ENCODE data around the gene THAP4. TPM values are rescaled to one million over a fixed set of nuclear protein-coding genes. Genes with fewer than 3 reads are reported as not detected.
"Not testable (repeated sequence)": the region's sequence is repeated elsewhere in the genome, so short reads cannot be mapped to it uniquely, and the experiment has no call there.

THAP4 gene
- polyA plus RNA-seq, 1 of the 3 experiments (the other 2 are of a cell fraction) = 64.7 TPM

- H3K4me2 ChIP-seq = no peak overlapping the region
- POLR2A ChIA-PET = no interaction called here
- DNase-seq = no peak
- no peak overlapping the region for H2AFZ ChIP-seq (ENCODE audit: low read depth)
- no peaks in the 10 kb centered on the region for H3K36me3 ChIP-seq (replicated peaks in 1 of 2; ENCODE audit: control insufficient read depth in 1 of 2, insufficient read depth in 2 of 2, low read length in 1 of 2)
- no peaks in the 10 kb centered on the region for H3K27me3 ChIP-seq (ENCODE audit: insufficient read depth)
- CTCF ChIA-PET = no interaction called here
- H3K9ac ChIP-seq = no peak overlapping the region
- no peaks in the 10 kb centered on the region for H3K79me2 ChIP-seq (ENCODE audit: insufficient read depth)
- H3F3A ChIP-seq (replicated peaks; ENCODE audit: insufficient read depth) = peaks cover 2% of the 10 kb centered on the region
- no peak overlapping the region for H3K4me3 ChIP-seq (ENCODE audit: low read depth in 2 of 2, low read length in 1 of 2)
- no peak for TF ChIP-seq FOXJ3 (CRISPR knock-in tag; IDR thresholded peaks at IDR 0.05)
- TF ChIP-seq REST (IDR thresholded peaks at IDR 0.05; ENCODE audit: low read depth, low read length) = no peak
- TF ChIP-seq TCF12 (IDR thresholded peaks at IDR 0.05) = no peak
- TF ChIP-seq ELF1 (IDR thresholded peaks at IDR 0.05) = no peak
- no peak for TF ChIP-seq CHD2 (IDR thresholded peaks at IDR 0.05; ENCODE audit: low read length, partially characterized antibody)
- no peak for TF ChIP-seq MXI1 (IDR thresholded peaks at IDR 0.05; ENCODE audit: low read depth, low read length)
- TF ChIP-seq GABPA (IDR thresholded peaks at IDR 0.05; ENCODE audit: low read depth) = no peak
- no peak for TF ChIP-seq IRF3 (IDR thresholded peaks at IDR 0.05; ENCODE audit: low read depth, low read length)
- TF ChIP-seq YY1 (IDR thresholded peaks at IDR 0.05; ENCODE audit: low read depth) = no peak
- TF ChIP-seq EP300 (IDR thresholded peaks at IDR 0.05; ENCODE audit: borderline replicate concordance in 1 of 2, low read depth in 1 of 2, low read length in 1 of 2) = no peak
- no peak for TF ChIP-seq MEF2A (IDR thresholded peaks at IDR 0.05; ENCODE audit: borderline replicate concordance, low read depth)
- TF ChIP-seq RXRA (IDR thresholded peaks at IDR 0.05; ENCODE audit: borderline replicate concordance, low read depth) = no peak
- TF ChIP-seq CTCF (IDR thresholded peaks at IDR 0.05) = no peak
- TF ChIP-seq MAX (IDR thresholded peaks at IDR 0.05; ENCODE audit: low read depth) = no peak
- TF ChIP-seq GATA2 (CRISPR knock-in tag; IDR thresholded peaks at IDR 0.05) = no peak
- no peak for TF ChIP-seq RFX5 (IDR thresholded peaks at IDR 0.05; ENCODE audit: low read length)
- 95% methylated on average over 7 of the region's 7 CpGs for WGBS (ENCODE audit: low lambda C conversion rate)
- peaks cover 0 to 10% of the 10 kb centered on the region in 2 experiments; a peak in 1 of 4 replicates for H3K4me1 ChIP-seq (ENCODE audit: control insufficient read depth in 1 of 2, insufficient read depth in 2 of 2, low read depth in 1 of 2, low read length in 1 of 2)
- H3K9me2 ChIP-seq = no peaks in the 10 kb centered on the region
- no peaks in the 10 kb centered on the region for H4K20me1 ChIP-seq (ENCODE audit: insufficient read depth)
- no peaks in the 10 kb centered on the region for H3K9me3 ChIP-seq
- H3K27ac ChIP-seq (ENCODE audit: low read depth in 2 of 2, low read length in 1 of 2) = no peak overlapping the region
Measured at GRCh38 chr2:241566468-241566867, 70.5 kb downstream of the THAP4 start.

GRCh38 chr2:241566021-241566420, 70.9 kb downstream of the THAP4 start:
- DNase-seq; H3K9me2 ChIP-seq; H3K4me3 ChIP-seq (ENCODE audit: low read depth in 2 of 2, low read length in 1 of 2); H3K36me3 ChIP-seq (replicated peaks in 1 of 2; ENCODE audit: control insufficient read depth in 1 of 2, insufficient read depth in 2 of 2, low read length in 1 of 2); H3K4me2 ChIP-seq; CTCF ChIA-PET; H3K9ac ChIP-seq; H2AFZ ChIP-seq (ENCODE audit: low read depth); H3K9me3 ChIP-seq; H3K27me3 ChIP-seq (ENCODE audit: insufficient read depth); H3K27ac ChIP-seq (ENCODE audit: low read depth in 2 of 2, low read length in 1 of 2); H4K20me1 ChIP-seq (ENCODE audit: insufficient read depth); POLR2A ChIA-PET; H3F3A ChIP-seq (replicated peaks; ENCODE audit: insufficient read depth); H3K79me2 ChIP-seq (ENCODE audit: insufficient read depth): not testable (repeated sequence)
- 96% methylated on average over 11 of the region's 11 CpGs for WGBS (ENCODE audit: low lambda C conversion rate)
- peaks cover 0 to 14% of the 10 kb centered on the region in 2 experiments; a peak in 1 of 4 replicates for H3K4me1 ChIP-seq (ENCODE audit: control insufficient read depth in 1 of 2, insufficient read depth in 2 of 2, low read depth in 1 of 2, low read length in 1 of 2)
